Testis (tissue), 2 donors: ENCODE data around the gene TFEC.

Experiments used
- POLR2A ChIP-seq: fragments of 450-650 bp; IDR thresholded peaks from one replicate; pipeline ENCODE4 v1.6.1; 2017; ENCODE audit warnings: antibody characterized with exemption, mild to moderate bottlenecking, moderate library complexity
- TF ChIP-seq, protein P1 (sequence below), 3 experiments: fragments of 450-650 bp in 2 of 3; fragments of 200-600 bp in 1 of 3; sonication (generic) in 1 of 3; IDR thresholded peaks; one replicate each; pipeline ENCODE4 v1.5.1; 2016 to 2019; ENCODE audit warnings: antibody characterized with exemption in 3 of 3, mild to moderate bottlenecking in 2 of 3, moderate library complexity in 1 of 3

DNA sequence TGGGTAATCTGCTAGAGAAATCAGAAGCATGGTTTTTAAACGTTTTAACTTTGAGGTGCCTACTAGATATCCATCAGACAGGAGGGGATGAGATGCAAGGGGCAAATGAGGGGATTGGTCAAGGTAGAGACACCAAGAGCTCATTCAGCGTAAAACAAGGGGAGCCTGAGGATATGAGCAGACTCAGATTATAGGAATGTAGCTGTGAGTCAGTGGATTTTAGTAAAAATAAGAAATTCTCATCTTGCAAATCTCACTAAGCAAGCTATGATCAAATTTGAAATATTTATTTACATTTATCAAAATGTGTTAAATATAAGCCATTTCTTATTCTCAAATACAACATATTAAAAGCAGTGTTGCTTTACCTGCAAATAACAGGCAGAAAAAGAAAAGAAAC, 21.4 kb upstream of the TFEC start:
- TF ChIP-seq, protein P1, sequence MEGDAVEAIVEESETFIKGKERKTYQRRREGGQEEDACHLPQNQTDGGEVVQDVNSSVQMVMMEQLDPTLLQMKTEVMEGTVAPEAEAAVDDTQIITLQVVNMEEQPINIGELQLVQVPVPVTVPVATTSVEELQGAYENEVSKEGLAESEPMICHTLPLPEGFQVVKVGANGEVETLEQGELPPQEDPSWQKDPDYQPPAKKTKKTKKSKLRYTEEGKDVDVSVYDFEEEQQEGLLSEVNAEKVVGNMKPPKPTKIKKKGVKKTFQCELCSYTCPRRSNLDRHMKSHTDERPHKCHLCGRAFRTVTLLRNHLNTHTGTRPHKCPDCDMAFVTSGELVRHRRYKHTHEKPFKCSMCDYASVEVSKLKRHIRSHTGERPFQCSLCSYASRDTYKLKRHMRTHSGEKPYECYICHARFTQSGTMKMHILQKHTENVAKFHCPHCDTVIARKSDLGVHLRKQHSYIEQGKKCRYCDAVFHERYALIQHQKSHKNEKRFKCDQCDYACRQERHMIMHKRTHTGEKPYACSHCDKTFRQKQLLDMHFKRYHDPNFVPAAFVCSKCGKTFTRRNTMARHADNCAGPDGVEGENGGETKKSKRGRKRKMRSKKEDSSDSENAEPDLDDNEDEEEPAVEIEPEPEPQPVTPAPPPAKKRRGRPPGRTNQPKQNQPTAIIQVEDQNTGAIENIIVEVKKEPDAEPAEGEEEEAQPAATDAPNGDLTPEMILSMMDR (IDR thresholded peaks at IDR 0.05), result no peak
- TF ChIP-seq POLR2A, result no peak
